ENCODE results near the gene MYCT1. TPM values are rescaled to one million over a fixed set of nuclear protein-coding genes. Genes with fewer than 3 reads are reported as not detected.

Gene MYCT1
- total RNA-seq, 1 donor from 2014 or later: not detected

DNA sequence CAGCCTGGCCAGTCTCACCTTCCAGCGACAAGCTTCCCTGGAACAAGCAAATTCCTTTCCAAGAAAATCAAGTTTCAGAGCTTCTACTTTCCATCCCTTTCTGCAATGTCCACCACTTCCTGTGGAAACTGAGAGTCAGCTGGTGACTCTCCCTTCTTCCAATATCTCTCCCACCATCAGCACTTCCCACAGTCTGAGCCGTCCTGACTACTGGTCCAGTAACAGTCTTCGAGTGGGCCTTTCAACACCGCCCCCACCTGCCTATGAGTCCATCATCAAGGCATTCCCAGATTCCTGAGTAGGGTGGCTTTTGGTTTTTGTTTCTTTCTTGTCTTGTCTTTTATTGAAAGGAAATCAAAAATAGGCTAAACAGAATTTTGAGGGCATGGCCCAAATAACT is 24.3 kb downstream of the MYCT1 start:
- no peaks in the 10 kb centered on the region for H3K36me3 Mint-ChIP-seq (ENCODE audit: insufficient read depth)
- no peaks in the 10 kb centered on the region for H3K27me3 Mint-ChIP-seq
- H3K4me3 Mint-ChIP-seq (ENCODE audit: low read depth): no peak overlapping the region
- H3K4me1 Mint-ChIP-seq (ENCODE audit: low read depth): no peaks in the 10 kb centered on the region
- H3K27ac Mint-ChIP-seq: no peak overlapping the region
- DNase-seq (ENCODE audit: low spot score, unreplicated experiment): no peak
- TF ChIP-seq, protein P1, sequence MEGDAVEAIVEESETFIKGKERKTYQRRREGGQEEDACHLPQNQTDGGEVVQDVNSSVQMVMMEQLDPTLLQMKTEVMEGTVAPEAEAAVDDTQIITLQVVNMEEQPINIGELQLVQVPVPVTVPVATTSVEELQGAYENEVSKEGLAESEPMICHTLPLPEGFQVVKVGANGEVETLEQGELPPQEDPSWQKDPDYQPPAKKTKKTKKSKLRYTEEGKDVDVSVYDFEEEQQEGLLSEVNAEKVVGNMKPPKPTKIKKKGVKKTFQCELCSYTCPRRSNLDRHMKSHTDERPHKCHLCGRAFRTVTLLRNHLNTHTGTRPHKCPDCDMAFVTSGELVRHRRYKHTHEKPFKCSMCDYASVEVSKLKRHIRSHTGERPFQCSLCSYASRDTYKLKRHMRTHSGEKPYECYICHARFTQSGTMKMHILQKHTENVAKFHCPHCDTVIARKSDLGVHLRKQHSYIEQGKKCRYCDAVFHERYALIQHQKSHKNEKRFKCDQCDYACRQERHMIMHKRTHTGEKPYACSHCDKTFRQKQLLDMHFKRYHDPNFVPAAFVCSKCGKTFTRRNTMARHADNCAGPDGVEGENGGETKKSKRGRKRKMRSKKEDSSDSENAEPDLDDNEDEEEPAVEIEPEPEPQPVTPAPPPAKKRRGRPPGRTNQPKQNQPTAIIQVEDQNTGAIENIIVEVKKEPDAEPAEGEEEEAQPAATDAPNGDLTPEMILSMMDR (IDR thresholded peaks at IDR 0.05; ENCODE audit: unreplicated experiment): no peak
- no peaks in the 10 kb centered on the region for H3K9me3 Mint-ChIP-seq (ENCODE audit: low read depth)

DNA sequence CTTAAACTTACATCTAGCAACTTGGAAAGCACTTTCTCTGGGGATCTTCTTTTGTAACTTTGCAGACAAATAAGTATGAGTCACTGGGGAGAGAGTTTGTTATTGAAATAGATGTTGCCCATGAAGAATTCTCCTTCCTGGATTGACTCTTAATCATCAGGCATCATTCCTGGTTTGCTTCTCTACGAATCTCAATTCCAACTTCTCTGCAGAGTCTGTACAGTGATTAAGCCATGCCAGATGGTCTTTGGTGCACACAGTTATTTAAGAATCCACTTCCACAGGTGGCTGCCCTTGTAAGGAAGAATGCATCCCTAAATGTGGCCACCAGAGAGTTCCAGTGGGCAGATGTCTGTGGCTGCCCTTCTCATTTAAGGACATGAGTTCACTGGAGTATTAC is 25.7 kb downstream of the MYCT1 start:
- H3K36me3 Mint-ChIP-seq (ENCODE audit: insufficient read depth): no peaks in the 10 kb centered on the region
- no peaks in the 10 kb centered on the region for H3K4me1 Mint-ChIP-seq (ENCODE audit: low read depth)
- DNase-seq (ENCODE audit: low spot score, unreplicated experiment): no peak
- no peak overlapping the region for H3K27ac Mint-ChIP-seq
- no peaks in the 10 kb centered on the region for H3K9me3 Mint-ChIP-seq (ENCODE audit: low read depth)
- H3K4me3 Mint-ChIP-seq (ENCODE audit: low read depth): no peak overlapping the region
- H3K27me3 Mint-ChIP-seq: no peaks in the 10 kb centered on the region
- TF ChIP-seq, protein P1 (IDR thresholded peaks at IDR 0.05; ENCODE audit: unreplicated experiment): no peak

GRCh38 chr6:152726313-152726712 is 28.6 kb downstream of the MYCT1 start:
- Mint-ChIP-seq H3K4me3 (ENCODE audit: low read depth) (no peak overlapping the region), H3K9me3 (ENCODE audit: low read depth) (no peaks in the 10 kb centered on the region), H3K27ac (no peak overlapping the region), H3K36me3 (ENCODE audit: insufficient read depth) (no peaks in the 10 kb centered on the region), H3K27me3 (no peaks in the 10 kb centered on the region), H3K4me1 (ENCODE audit: low read depth) (no peaks in the 10 kb centered on the region)
- no peak for DNase-seq (ENCODE audit: low spot score, unreplicated experiment)
- TF ChIP-seq, protein P1 (IDR thresholded peaks at IDR 0.05; ENCODE audit: unreplicated experiment): no peak

GRCh38 chr6:152727507-152727906 is 29.8 kb downstream of the MYCT1 start:
- H3K4me3 Mint-ChIP-seq (ENCODE audit: low read depth): no peak overlapping the region
- no peaks in the 10 kb centered on the region for H3K9me3 Mint-ChIP-seq (ENCODE audit: low read depth)
- no peak for DNase-seq (ENCODE audit: low spot score, unreplicated experiment)
- no peak overlapping the region for H3K27ac Mint-ChIP-seq
- H3K27me3 Mint-ChIP-seq: no peaks in the 10 kb centered on the region
- no peaks in the 10 kb centered on the region for H3K36me3 Mint-ChIP-seq (ENCODE audit: insufficient read depth)
- no peaks in the 10 kb centered on the region for H3K4me1 Mint-ChIP-seq (ENCODE audit: low read depth)
- TF ChIP-seq, protein P1 (IDR thresholded peaks at IDR 0.05; ENCODE audit: unreplicated experiment): no peak

DNA sequence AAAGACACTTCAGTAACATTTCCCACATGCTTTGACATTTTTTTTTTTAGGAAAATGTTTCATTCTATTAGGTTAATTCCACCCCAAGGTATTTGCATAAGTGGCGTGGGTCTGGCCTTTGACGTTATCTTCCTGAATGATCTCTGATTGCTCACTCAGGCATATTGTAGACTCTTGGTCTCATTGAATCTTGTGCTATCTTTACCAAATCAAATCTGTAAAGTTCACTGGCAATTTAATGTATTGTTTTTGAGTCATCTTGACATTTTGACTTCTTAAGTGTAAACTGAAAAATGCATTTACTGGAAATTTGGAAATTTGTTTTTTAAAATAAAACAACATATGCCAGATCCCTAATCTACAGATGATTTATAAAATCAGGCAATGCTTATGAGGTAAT is 36.9 kb downstream of the MYCT1 start:
- no peaks in the 10 kb centered on the region for H3K4me1 Mint-ChIP-seq (ENCODE audit: low read depth)
- no peaks in the 10 kb centered on the region for H3K27me3 Mint-ChIP-seq
- no peaks in the 10 kb centered on the region for H3K36me3 Mint-ChIP-seq (ENCODE audit: insufficient read depth)
- H3K4me3 Mint-ChIP-seq (ENCODE audit: low read depth): no peak overlapping the region
- TF ChIP-seq, protein P1 (IDR thresholded peaks at IDR 0.05; ENCODE audit: unreplicated experiment): no peak
- no peaks in the 10 kb centered on the region for H3K9me3 Mint-ChIP-seq (ENCODE audit: low read depth)
- no peak for DNase-seq (ENCODE audit: low spot score, unreplicated experiment)
- no peak overlapping the region for H3K27ac Mint-ChIP-seq
